PC-9 (cell line): Measurements from ENCODE around the gene GFRA3. TPM values are rescaled to one million over a fixed set of nuclear protein-coding genes. Genes with fewer than 3 reads are reported as not detected.

ENCODE experiments used
- BruUV-seq: library from RNA; stranded (reverse); fragments of 400-500 nt; replicated peaks from 2 replicates; lab custom pipeline; 2021; lab: Mats Ljungman, UMichigan
- CTCF ChIA-PET: fragments of 300-600 bp; sonication (Branson Sonifier 250); formaldehyde crosslinking; loops from one replicate; lab custom pipeline; 2022; ENCODE audit warnings: antibody characterized with exemption; lab: Charles Lee
- POLR2A ChIA-PET: fragments of 300-600 bp; sonication (Branson Sonifier 250); formaldehyde crosslinking; loops from one replicate; lab custom pipeline; 2022; ENCODE audit warnings: antibody characterized with exemption; ENCODE audit not compliant: unreplicated experiment; lab: Charles Lee
- DNase-seq, 2 experiments: peaks; one replicate each; pipeline versions ENCODE4 v3.0.0 to v3.0.0-alpha.2; 2015 to 2022; ENCODE audit warnings: mixed read lengths in 1 of 2
- H2AFZ ChIP-seq: fragments of 200-600 bp; sonication (generic); 2 replicates; pipeline ENCODE4 v1.8.1; 2017; ENCODE audit warnings: antibody characterized with exemption
- H3F3A ChIP-seq: fragments of 200-600 bp; sonication (generic); 2 replicates; pipeline ENCODE4 v1.8.1; 2017; ENCODE audit warnings: antibody characterized with exemption, mild to moderate bottlenecking, low read depth; ENCODE audit not compliant: insufficient read depth
- H3K27ac ChIP-seq: fragments of 200-600 bp; sonication (generic); 2 replicates; pipeline ENCODE4 v1.6.1; 2016; ENCODE audit warnings: mixed run types
- H3K27me3 ChIP-seq: fragments of 200-600 bp; sonication (generic); 2 replicates; pipeline ENCODE4 v1.6.1; 2016; ENCODE audit warnings: low read depth, mixed run types; ENCODE audit not compliant: insufficient read depth
- H3K36me3 ChIP-seq: fragments of 200-600 bp; sonication (generic); 2 replicates; pipeline ENCODE4 v1.6.1; 2016; ENCODE audit warnings: low read depth, mixed run types
- H3K4me1 ChIP-seq: fragments of 200-600 bp; sonication (generic); replicated peaks from 2 replicates; pipeline ENCODE4 v1.6.1; 2016; ENCODE audit warnings: mixed run types; ENCODE audit not compliant: insufficient read depth
- H3K4me2 ChIP-seq: fragments of 200-600 bp; sonication (generic); 2 replicates; pipeline ENCODE4 v1.6.1; 2017; ENCODE audit warnings: mixed run types
- H3K4me3 ChIP-seq: fragments of 200-600 bp; sonication (generic); 2 replicates; pipeline ENCODE4 v1.6.1; 2016; ENCODE audit warnings: mixed run types
- H3K79me2 ChIP-seq: fragments of 200-600 bp; sonication (generic); 2 replicates; pipeline ENCODE4 v1.6.1; 2017; ENCODE audit warnings: low read depth, mixed run types
- H3K9me2 ChIP-seq: fragments of 200-600 bp; sonication (generic); 2 replicates; pipeline ENCODE4 v1.8.1; 2017; ENCODE audit warnings: mild to moderate bottlenecking; ENCODE audit not compliant: insufficient read depth
- H3K9me3 ChIP-seq: fragments of 200-600 bp; sonication (generic); 2 replicates; pipeline ENCODE4 v1.8.1; 2016; ENCODE audit warnings: low read depth; ENCODE audit not compliant: insufficient read depth
- H4K20me1 ChIP-seq: fragments of 200-600 bp; sonication (generic); 2 replicates; pipeline ENCODE4 v1.8.1; 2017; ENCODE audit not compliant: insufficient read depth
- EZH2 ChIP-seq: fragments of 200-600 bp; sonication (generic); IDR thresholded peaks from 2 replicates; pipeline ENCODE4 v1.8.0; 2017; ENCODE audit warnings: antibody characterized with exemption, low read depth
- intact Hi-C: fragments of 100-400 bp; cut with micrococcal nuclease; formaldehyde crosslinking; loops from one replicate; pipeline ENCODE4 v1.10.0; 2022; ENCODE audit not compliant: unreplicated experiment
- total RNA-seq: library from RNA; stranded (reverse); gene quantifications from 2 replicates; pipeline ENCODE4 v1.2.3, GENCODE V29; 2021
- TF ChIP-seq, protein P1 (sequence below): fragments of 200-600 bp; sonication (generic); conservative IDR thresholded peaks from 2 replicates; pipeline ENCODE4 v1.6.1; 2017; ENCODE audit warnings: mixed run types, antibody characterized with exemption, mild to moderate bottlenecking, moderate library complexity

GFRA3 gene
- total RNA-seq, 1 experiment from 2014 or later, result 0.68 TPM

DNA sequence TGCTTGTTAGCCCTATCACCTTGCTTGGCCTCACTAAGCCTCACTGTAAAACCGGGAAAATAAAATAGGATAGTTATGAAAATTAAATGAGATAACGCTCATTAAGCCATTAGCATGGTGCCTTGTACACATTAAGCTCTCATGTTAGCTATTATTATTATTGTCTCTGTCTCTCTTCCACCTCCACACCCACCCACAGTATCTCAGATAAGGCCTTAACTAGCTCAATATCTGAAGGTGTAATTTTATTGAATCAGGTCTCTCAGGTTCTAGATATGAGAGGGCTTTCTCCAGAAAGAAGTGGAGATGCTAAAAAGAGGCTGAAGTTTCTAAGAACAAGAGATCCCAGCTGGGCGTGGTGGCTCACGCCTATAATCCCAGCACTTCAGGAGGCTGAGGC is 27.6 kb downstream of the GFRA3 start:
- CTCF ChIA-PET, result interaction anchor here (0.6 to 0.7 kb wide), 3 partner anchors 85 to 425 kb away, joined by 3 to 15 read pairs (median 8); partner anchors contain the start of gene CDC25C
- no peaks in the 10 kb centered on the region for H4K20me1 ChIP-seq
- peaks cover 20% of the 10 kb centered on the region for H3K27me3 ChIP-seq

DNA sequence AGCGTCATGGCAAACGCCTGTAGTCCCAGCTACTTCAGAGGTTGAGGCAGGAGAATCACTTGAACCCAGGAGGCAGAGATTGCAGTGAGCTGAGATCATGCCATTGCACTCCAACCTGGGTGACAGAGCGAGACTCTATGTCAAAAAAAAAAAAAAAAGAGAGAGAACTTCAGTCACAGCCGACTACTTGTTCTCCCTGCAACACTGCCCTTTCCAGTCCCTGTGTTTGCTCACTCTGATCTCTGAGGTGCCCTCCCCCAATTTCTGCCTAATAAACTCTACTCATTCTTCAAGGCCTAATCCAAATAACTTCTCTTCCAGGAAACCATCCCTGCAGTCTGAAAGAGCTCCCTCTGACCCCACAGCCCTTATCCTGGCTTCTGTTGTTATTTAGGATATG is 28.1 kb downstream of the GFRA3 start:
- Histone ChIP-seq H3K4me1 (no peaks in the 10 kb centered on the region), H3K79me2 (no peaks in the 10 kb centered on the region), H3K36me3 (no peaks in the 10 kb centered on the region), H3K27ac (no peak overlapping the region), H4K20me1 (no peaks in the 10 kb centered on the region), H3K9me2 (no peaks in the 10 kb centered on the region), H3K27me3 (peaks cover 25% of the 10 kb centered on the region), H2AFZ (no peak overlapping the region), H3K4me2 (no peak overlapping the region), H3K4me3 (no peak overlapping the region), H3F3A (no peaks in the 10 kb centered on the region), H3K9me3 (no peaks in the 10 kb centered on the region)
- DNase-seq, result no peak
- CTCF ChIA-PET, result interaction anchor here (0.6 to 0.7 kb wide), 3 partner anchors 85 to 425 kb away, joined by 3 to 15 read pairs (median 8); partner anchors contain the start of gene CDC25C
- intact Hi-C loops, result no loop called here
- BruUV-seq, result no TSS peak
- TF ChIP-seq, protein P1, sequence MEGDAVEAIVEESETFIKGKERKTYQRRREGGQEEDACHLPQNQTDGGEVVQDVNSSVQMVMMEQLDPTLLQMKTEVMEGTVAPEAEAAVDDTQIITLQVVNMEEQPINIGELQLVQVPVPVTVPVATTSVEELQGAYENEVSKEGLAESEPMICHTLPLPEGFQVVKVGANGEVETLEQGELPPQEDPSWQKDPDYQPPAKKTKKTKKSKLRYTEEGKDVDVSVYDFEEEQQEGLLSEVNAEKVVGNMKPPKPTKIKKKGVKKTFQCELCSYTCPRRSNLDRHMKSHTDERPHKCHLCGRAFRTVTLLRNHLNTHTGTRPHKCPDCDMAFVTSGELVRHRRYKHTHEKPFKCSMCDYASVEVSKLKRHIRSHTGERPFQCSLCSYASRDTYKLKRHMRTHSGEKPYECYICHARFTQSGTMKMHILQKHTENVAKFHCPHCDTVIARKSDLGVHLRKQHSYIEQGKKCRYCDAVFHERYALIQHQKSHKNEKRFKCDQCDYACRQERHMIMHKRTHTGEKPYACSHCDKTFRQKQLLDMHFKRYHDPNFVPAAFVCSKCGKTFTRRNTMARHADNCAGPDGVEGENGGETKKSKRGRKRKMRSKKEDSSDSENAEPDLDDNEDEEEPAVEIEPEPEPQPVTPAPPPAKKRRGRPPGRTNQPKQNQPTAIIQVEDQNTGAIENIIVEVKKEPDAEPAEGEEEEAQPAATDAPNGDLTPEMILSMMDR, result no peak
- no peak for TF ChIP-seq EZH2
- POLR2A ChIA-PET, result no interaction called here

More for the DNA sequence above, 27.6 kb downstream of the GFRA3 start:
- H3K9me3 ChIP-seq, result no peaks in the 10 kb centered on the region
- BruUV-seq, result no TSS peak
- no peaks in the 10 kb centered on the region for H3K4me1 ChIP-seq
- no peaks in the 10 kb centered on the region for H3K9me2 ChIP-seq
- no peak overlapping the region for H2AFZ ChIP-seq
- no peaks in the 10 kb centered on the region for H3K36me3 ChIP-seq
- TF ChIP-seq, protein P1, result no peak
- no peak for TF ChIP-seq EZH2
- POLR2A ChIA-PET, result no interaction called here
- no peaks in the 10 kb centered on the region for H3F3A ChIP-seq
- no peaks in the 10 kb centered on the region for H3K79me2 ChIP-seq
- no peak for DNase-seq
- no peak overlapping the region for H3K27ac ChIP-seq
- H3K4me3 ChIP-seq, result no peak overlapping the region
- intact Hi-C loops, result no loop called here
- no peak overlapping the region for H3K4me2 ChIP-seq

GRCh38 chr5:138245717-138246116 is 28.7 kb downstream of the GFRA3 start:
- no peaks in the 10 kb centered on the region for H3K9me2 ChIP-seq
- H4K20me1 ChIP-seq, result no peaks in the 10 kb centered on the region
- no peak overlapping the region for H3K4me3 ChIP-seq
- TF ChIP-seq, protein P1, result no peak
- TF ChIP-seq EZH2, result no peak
- CTCF ChIA-PET, result interaction anchor here (0.5 kb wide), 1 partner anchor 72 kb away, joined by 3 read pairs; no protein-coding TSS in a partner anchor
- BruUV-seq, result no TSS peak
- no peaks in the 10 kb centered on the region for H3K9me3 ChIP-seq
- H3K27ac ChIP-seq, result no peak overlapping the region
- POLR2A ChIA-PET, result no interaction called here
- no peak overlapping the region for H3K4me2 ChIP-seq
- DNase-seq, result no peak
- H3K79me2 ChIP-seq, result no peaks in the 10 kb centered on the region
- no peaks in the 10 kb centered on the region for H3F3A ChIP-seq
- no peaks in the 10 kb centered on the region for H3K36me3 ChIP-seq
- no peaks in the 10 kb centered on the region for H3K4me1 ChIP-seq
- H3K27me3 ChIP-seq, result peaks cover 31% of the 10 kb centered on the region
- intact Hi-C loops, result no loop called here
- H2AFZ ChIP-seq, result no peak overlapping the region
